Measurements from ENCODE around the gene HECTD2.
"Not testable (repeated sequence)": the region's sequence is repeated elsewhere in the genome, so short reads cannot be mapped to it uniquely, and the experiment has no call there.

Gene HECTD2

DNA sequence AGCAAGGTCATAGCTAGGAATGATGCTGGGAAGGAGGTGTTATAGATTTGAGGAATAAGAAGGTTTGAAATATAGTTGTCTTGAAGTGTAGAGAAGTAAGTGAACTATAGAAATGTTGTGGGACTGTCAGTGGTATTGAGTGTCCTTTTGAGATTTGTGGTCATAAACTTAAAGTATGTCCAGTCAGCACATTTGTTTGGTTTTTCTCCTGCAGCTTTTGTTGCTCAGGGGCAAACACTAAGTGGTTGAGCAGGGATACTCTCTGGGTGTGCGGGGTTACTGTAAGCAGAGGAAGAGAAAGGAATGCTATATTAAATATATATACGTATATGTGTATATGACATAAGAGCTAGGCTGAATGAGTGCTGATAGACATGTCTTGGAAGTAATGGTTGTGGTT lies 67.1 kb downstream of the HECTD2 start:
- no peak for DNase-seq

DNA sequence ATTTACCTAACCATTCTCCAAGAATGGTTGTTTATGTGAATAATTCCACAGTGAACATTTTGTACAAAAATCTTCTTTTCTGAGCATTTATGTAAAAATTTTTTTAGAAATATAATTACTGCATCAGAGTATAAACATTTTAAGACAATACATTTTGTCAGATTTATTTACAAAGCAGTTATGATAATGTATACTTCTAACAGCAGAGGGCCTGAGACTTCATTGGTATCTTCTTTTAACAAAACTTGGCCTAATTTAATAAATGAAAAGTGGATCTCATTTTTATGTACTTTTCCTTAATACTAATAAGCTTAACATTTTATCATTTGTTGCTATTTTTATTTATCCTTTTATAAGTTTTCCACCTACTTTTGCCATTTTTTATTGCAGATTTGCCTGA lies 69.4 kb downstream of the HECTD2 start:
- no peak for DNase-seq

DNA sequence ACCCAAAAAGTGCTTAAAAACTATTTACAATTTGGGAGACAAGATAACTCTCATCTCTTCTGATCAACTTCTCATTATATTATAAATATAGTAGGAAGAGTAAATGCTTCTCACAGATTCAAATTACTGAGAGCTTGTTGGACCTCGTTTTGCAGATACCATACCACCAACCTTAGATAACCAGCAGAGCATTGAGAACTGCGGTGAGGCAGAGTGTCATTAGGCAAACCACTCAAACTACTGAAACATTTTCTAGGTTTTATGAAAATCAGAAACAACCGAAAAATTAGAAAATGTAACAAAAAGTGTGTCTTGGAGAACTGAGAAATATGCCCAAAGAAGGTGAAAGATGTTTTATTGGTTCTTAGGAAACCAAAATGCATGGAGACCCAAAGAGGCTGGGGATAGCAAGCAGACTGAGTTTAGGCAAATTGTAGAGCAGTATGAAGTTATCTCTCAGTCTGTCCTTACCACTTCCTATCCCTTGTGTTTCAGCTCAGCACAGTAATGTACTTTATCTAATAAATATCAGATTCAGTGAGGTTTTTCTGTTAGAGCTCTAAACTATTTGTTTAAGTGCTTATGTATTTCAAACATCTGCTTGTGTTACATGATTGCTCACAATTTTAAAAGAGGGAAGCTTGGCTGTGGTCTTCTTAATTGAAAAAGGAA lies 77.9 kb downstream of the HECTD2 start:
- no peak for DNase-seq

DNA sequence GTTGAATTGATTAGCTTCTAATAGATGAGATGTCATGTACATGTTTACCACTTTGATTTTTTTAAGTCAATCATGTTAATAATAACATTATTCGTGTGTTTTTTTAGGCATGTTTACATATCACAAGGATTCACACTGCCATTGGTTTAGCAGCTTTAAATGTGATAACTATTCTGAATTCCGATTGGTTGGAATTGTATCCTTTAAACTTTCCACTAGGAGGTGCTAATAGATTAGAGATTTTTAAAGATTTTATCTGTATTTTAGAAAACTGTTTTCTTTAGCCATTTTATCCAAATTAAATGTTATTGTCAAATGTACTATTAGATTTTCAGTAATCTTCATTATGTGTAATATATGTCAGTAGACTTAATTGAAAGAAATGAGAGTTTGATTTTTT lies 83.2 kb downstream of the HECTD2 start:
- DNase-seq: peak; percentile 1

DNA sequence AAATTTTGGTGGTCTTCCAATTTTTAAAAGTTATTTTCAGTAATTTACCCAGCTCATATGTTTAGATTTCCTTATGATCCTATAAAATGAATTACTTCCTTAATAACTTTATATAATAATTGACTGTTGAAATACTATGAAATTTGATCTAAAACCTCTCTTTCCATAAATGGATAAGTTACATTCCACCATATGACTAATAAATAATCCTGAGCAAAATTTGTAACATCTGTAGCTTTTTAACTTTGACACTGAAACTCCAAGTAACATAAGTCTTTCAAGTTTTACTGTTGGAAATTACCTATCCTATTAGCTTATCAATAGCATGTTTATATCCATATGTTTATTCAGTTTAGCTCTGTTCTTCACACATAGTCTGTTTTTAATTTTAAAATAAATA lies 85.3 kb downstream of the HECTD2 start:
- no peak for DNase-seq

DNA sequence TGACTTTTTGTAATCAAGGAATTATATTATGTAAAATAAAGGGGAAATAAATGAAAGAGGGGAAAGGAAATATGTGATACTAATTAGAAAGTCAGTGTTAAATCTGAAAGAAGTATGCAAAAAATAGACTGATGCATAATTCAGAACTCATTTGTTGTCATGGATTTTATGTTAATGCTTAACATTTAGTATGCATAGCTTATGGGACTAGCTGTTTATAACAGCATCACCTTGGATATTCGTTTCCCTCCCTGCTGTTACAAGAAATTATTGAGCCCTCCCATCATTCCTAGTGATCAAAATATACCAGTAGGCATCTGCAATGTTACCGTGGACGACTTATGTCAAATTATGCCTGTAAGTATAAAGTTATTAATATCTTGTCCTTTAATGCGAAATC lies 85.9 kb downstream of the HECTD2 start:
- DNase-seq: no peak

DNA sequence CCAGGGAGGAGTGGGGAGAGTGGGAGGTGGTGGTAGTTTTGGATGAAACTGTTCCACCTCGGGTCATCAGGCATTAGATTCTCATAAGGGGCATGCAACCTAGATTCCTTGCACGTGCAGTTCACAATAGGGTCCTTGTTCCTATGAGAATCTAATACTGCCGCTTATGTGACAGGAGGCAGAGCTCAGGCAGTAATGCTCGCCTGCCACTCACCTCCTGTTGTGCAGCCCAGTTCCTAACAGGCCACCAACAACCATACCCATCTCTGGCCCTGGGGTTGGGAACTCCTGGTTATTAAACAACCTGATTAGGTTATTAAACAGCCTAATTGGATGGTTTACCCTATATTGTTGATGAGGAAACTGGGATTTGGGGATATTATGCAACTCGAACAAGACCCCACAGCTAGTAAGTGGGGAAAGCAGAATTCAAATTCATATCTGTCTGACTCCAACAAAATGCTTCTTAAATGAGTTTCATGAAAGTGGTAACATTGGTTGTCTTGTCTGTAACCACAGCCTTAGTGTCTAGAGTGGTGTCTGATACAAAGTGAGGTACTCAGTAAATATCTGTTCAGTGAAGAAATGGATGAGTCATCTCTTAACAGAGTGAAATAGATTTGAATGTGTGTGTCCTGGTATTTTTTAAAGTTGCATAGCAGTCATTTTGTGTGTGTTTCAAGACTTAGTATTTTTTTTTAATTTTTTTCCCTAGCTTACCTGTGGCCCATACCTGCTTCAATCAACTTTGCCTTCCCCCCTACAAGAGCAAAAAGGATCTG lies 101.6 kb downstream of the HECTD2 start:
- no peak for DNase-seq

DNA sequence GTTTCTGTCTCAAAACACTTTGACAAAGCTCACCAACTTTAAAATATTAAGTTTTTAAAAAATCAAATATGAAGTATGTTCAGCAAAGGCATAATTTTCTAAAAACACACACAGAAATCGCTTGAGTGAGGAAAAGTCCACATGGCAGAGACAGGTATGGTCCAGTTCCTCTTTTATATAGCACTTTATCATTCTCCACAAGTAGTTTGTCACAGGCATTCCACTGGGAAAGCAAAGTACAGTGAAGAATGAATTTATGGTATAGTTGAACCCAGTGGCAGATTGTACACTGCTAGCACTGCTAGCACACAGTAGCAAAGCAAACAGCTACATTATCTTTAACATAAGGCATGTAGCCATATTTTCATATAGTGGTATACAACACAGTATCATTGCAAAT lies 102.3 kb downstream of the HECTD2 start:
- no peak for DNase-seq

DNA sequence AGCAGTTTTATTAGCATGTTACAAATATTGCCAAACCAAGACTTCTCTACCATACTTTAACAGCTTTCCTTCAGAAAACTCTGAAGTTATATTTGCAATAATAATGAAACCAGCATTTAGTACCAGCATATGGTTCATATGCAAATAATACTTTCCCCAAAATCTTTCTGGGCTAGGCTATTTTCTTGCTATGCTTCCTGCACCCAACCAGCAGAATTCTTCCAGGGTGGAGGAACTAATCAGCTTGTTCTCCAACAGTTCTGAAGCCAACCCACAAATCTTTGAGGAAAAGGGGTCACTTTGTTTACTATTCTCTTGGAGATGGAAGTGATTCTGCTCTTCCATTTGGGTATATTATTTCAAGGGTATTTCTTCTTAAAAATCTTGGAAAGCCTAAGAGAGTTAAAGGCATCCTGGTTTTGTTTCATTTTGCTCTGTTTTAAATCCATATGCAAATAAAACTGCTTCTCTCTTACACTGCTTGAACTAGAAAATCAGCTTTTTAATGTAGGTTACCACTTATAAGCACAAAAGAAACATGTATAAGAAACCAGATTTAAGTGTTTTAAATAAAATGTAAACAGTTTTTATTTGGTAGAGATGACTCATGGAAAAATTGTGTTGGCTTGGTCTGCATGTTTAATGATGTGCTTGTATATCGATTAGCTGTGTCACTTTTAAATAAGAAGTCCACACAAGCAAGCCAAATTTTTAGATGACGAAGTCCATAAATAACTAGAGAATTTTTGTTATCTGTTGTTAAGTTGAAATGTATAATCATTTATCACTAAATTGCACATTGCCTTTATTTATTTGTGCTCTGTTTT lies 103.7 kb downstream of the HECTD2 start:
- DNase-seq: no peak

DNA sequence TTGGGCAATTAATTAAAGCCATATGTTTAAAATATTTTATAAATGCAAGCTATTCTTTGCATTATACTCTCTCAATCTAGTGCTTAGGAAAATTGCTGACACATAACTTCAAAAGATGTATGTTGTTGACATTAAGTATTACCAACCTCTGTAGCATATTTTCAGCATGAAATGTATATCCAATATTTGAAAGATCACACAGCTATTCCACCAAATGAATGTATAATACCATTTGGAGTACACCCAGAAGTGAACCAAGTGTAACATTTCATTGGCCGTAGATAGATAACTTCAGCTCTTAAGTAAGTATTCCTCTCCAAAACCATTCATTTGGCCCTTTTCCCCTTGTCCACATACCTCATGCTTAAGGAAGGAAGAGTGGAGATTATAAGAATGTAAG lies 104.6 kb downstream of the HECTD2 start:
- no peak for DNase-seq

DNA sequence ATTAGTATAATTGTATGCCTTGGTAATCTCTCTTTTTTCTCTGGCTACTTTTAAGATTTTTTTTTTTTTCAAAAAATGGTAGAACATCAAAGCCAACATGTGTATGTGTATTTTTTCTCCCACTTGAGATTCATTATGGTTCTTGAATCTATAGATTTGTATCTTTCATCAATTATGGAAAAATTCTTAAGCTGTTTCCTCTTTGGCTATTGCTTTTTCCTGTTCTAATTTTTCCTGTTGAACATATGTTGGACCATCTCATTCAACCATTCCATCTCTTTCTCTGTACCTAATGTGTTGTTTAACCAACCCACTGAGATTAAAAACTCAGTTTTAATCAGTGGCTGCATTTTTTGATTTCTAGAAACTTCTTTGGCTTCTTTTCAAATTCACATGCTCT lies 107.2 kb downstream of the HECTD2 start:
- DNase-seq: no peak

DNA sequence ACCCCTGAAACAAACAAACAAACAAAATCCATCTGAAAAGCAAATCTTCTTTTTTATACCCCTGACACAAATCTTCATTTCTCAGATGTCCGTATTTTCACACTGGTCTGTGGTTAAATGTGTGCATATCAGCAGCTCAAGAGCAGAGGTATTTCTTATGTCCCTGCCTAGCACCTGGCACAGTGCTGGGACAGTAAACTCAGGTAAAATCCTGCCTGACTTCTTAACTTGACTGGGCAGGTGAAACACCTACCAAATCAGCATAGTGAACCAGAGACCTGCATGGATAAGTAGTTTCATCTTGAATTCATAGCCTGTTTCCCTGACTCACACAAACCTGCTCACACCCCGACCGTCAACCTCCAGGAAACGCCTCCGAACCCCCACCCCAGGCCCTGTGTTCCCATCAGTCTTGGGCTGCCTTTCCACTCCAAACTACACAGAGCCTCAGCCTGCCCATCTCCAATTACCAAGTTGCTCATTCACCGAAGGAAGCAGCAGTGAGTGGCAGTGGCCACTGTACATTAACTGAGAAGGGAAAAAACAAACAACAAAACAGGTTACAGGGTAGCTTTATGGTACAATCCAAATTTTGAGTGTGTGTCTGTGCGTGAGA lies 109.9 kb downstream of the HECTD2 start:
- DNase-seq: no peak

DNA sequence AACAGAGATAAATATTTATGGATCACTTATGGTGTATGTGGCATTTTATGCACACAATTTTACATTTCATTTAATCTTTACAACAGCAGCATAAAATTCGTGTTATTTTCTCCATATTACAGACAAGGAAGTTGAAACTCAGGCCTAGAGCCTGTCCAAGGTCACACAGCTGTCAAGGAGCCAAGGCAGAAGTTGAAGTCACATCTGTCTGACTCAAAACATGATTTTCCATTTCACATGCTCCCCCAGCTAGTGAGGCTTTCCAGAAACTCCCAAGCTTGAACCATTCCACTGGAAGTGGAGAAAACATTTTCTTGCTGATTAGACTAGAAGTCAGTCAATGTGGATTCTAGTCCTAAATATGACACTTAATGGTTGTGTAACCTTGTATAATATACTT lies 110.5 kb downstream of the HECTD2 start:
- no peak for DNase-seq

DNA sequence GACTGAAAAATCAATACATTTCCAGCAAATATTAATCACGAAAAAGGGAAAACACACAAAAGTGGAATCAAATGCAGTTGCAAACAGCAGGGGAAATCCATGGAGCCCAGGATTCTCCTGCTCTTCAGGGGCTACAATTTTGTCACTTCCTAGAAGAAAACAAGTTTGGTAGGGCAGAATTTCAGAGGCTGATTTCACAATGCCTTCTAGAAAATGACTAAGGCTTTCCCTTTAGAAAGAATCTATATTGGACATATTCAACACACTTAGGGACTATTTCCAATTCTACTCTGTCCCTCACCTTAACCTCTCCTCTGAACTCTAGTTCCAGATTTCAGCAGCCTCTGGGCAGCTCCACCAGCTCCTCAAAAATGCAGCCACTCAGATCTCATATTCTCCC lies 111.3 kb downstream of the HECTD2 start:
- no peak for DNase-seq

DNA sequence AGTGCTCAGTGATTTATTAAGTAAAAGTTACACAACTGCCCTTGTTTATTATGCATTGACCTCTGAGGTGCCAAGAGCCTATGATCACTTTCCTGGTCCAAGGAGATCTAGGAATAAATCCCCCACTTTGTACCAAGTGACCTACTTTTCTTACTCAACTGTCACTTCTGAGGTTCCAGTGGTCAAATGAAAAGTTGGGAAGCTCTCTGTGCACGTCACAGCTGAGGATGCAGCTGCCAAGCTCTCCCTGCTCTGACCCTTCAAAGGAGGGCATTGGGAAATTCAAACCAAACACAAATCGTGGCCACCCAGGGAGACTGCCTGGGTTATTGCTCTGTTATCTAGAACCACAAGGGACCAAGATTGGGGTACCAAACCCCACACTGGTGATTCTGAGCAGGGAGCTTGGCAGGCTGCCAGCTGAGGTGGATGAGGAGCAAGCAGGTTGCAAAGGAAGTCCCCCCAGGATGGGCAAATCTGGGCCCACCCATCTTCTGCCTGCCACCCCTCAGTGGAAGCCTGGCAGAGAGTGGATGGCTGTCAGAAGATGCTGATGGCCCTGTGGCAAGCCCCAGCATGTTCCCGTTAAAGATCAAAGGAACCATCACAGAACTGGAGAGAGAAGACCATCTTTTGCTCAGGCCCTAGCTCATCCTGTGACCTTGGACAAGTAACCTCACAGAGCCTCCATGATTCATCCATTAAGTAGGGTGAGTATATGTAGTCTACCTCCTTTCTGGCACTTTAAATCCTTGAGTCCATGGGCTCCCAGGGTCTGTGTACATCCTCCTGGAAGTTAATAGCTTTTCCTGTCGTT lies 116.0 kb downstream of the HECTD2 start:
- no peak for DNase-seq

DNA sequence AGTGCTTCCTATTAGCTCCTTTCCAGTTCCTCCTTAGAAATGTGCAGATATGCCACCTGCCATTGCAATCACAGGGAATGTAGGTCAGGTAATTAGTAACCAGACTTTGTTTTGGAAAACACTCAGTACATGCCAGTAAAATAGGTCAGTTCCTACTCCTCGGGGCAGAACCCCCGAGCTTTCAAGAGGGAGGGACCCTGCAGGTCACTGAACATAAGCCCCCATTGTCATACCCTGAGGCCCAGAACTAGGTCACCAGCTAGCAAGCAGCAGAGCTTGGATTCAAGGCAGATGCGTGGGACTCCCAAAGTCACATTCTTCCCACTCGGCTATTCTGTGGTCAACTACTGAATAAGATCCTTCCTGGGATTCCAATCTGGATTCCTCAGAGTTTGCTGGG lies 117.9 kb downstream of the HECTD2 start:
- no peak for DNase-seq

DNA sequence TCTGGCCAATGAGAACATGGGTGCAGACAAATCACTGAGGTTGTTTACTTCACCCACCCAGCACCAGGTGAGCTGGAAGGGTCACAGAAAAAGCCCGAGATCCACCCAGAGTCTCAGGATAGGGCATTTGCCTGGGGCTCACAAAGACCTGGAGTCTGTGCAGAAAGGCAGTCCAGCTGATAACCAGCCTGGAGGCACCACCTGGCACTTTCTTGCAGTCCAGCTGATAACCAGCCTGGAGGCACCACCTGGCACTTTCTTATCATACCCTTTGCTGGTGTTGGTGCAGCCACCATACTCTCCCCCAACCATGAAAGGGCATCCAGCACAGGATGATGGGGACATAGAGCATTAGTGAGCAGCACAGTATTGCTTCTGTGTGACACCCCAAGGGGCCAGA lies 118.6 kb downstream of the HECTD2 start:
- no peak for DNase-seq

DNA sequence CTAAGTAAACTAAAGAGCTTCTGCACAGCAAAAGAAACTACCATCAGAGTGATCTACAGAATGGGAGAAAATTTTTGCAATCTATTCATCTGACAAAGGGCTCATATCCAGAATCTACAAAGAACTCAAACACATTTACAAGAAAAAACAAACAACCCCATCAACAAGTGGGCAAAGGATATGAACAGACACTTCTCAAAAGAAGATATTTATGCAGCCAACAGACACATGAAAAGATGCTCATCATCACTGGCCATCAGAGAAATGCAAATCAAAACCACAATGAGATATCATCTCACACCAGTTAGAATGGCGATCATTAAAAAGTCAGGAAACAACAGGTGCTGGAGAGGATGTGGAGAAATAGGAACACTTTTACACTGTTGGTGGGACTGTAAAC lies 124.6 kb downstream of the HECTD2 start:
- not testable (repeated sequence) for DNase-seq

DNA sequence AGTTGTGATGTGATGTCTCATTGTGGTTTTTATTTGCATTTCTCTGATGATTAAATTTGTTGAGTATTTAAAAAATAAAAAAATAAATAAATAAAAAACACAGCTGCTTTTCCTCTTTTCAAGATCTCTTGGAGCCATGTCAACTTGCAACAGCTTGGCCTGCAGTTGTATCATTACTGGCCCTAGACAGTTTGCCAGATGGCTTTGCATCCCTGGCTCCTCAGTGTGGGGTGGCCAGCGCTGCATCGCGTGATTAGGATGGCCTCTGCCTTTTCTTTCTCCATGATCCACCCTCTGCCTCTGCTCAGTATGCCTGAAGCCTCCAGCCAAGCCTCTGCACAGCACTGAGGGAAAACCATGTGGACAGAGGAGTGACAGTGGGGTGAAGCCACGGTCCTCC lies 126.0 kb downstream of the HECTD2 start:
- no peak for DNase-seq

DNA sequence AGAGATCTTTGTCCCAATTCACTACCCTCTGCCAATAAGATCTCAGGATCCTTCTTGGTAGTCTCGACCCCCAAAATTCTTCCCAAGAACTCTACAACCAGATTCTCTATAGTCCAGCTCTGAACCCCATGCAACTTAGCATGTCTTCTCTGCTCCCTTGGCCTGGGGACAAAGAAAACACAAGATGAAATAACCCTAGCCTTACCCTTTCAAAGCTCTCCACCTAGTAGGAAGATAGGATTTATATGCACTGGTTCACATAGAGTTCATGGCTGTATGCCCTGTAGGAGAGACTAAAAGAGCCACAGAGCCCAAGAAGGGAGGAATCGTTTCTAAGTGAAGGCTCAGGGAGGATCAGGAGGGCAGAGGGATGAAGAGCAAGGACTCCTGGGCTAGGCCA lies 126.6 kb downstream of the HECTD2 start:
- no peak for DNase-seq

DNA sequence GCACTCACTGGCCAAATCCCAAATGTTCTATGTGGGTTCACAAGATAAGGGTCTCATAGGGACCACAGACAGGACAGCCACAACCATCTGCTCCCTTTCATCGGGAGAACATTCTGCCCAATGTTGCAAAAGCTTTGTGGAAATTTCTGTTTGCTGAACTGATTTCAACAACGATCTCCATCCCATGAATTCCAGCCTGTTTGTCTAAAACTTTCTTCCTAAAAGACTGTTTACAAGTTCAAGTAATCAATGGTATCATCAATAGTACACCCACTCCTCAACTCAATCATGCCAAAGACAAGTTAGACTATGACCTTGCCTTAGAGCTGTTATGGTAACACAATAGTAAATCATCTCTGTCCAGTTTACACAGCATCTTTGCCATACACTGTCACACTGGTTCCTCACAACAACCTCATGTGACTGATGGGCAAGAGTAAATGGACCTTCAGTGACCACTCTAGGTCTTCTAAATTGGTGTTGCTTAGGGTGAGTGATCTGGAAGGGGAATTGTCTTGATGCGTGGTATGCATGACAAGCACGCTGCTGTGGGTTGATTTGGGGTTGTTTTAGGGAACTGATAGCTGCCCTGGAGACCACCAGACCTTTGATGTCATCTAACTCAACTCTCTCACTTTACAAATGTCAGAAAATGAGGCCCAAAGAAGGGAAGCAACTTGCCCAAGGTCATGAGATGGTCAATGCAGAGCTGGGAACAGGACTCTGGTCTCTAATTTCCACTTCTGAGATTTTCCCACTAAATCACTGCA lies 127.7 kb downstream of the HECTD2 start:
- DNase-seq: no peak

DNA sequence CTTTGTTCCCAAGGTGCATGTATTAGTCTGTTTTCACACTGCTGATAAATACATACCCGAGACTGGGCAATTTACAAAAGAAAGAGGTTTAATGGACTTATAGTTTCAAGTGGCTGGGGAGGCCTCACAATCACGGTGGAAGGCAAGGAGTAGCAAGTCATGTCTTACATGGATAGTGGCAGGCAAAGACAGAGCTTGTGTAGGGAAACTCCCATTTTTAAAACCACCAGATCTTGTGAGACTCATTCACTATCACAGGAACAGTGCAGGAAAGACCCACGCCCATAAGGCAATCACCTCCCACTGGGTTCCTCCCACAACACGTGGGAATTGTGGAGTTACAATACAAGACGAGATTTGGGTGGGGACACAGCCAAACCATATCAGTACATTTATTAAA lies 129.8 kb downstream of the HECTD2 start:
- DNase-seq: no peak

Data from DMS153 (cell line).